Thoracic aorta (tissue), 2 donors: ENCODE results near the gene ZIC2. TPM values are rescaled to one million over a fixed set of nuclear protein-coding genes. Genes with fewer than 3 reads are reported as not detected.
"Not testable (repeated sequence)": the region's sequence is repeated elsewhere in the genome, so short reads cannot be mapped to it uniquely, and the experiment has no call there.

Experiments
- ATAC-seq: fragments of 150-250 bp; one replicate; pipeline ENCODE4 v1.8.0; 2017; ENCODE audit warnings: low read depth; ENCODE audit not compliant: insufficient number of reproducible peaks, low FRiP score
- DNase-seq: peaks from one replicate; pipeline ENCODE4 v3.0.0-alpha.2; 2020; ENCODE audit warnings: low spot score
- H3K27ac ChIP-seq, 2 donors: fragments of 200-600 bp; sonication (generic); 1 replicate in 1 of 2; 2 replicates in 1 of 2; pipeline ENCODE4 v1.5.1; 2016; ENCODE audit warnings: mild to moderate bottlenecking in 2 of 2, moderate library complexity in 2 of 2
- H3K27me3 ChIP-seq: fragments of 200-600 bp; sonication (generic); replicated peaks from 2 replicates; pipeline ENCODE4 v1.6.0; 2016; ENCODE audit warnings: mild to moderate bottlenecking; ENCODE audit not compliant: insufficient read depth
- H3K36me3 ChIP-seq: fragments of 200-600 bp; sonication (generic); one replicate; pipeline ENCODE4 v1.5.1; 2016
- H3K4me1 ChIP-seq, 2 donors: fragments of 200-600 bp; sonication (generic); 1 replicate in 1 of 2; 2 replicates in 1 of 2; pipeline versions ENCODE4 v1.5.1 to v1.6.0; 2016; ENCODE audit warnings: low read depth in 2 of 2, mild to moderate bottlenecking in 1 of 2; ENCODE audit not compliant: control insufficient read depth in 1 of 2
- H3K4me3 ChIP-seq: fragments of 200-600 bp; sonication (generic); 2 replicates; pipeline ENCODE4 v1.5.1; 2016; ENCODE audit warnings: mild to moderate bottlenecking
- H3K9me3 ChIP-seq: fragments of 200-600 bp; sonication (generic); 2 replicates; pipeline ENCODE4 v1.5.1; 2016
- CTCF ChIP-seq: fragments of 200-600 bp; sonication (generic); IDR thresholded peaks from one replicate; pipeline ENCODE4 v1.5.1; 2019; ENCODE audit warnings: antibody characterized with exemption
- total RNA-seq, 2 donors: library from RNA; depleted of rRNA; stranded (reverse); fragments of >200 nt; gene quantifications; one replicate each; pipeline versions ENCODE4 v1.1.0 to v1.2.3, GENCODE V29; 2016

ZIC2 gene
- total RNA-seq, 2 donors from 2014 or later: not detected

GRCh38 chr13:99941911-99942310 lies 39.7 kb upstream of the ZIC2 start:
- ATAC-seq (no peak), DNase-seq (no peak)
- no peak for TF ChIP-seq CTCF
- Histone ChIP-seq H3K27ac (no peak overlapping the region), H3K4me3 (no peak overlapping the region), H3K4me1 (no peaks in the 10 kb centered on the region), H3K27me3 (no peaks in the 10 kb centered on the region), H3K9me3 (no peaks in the 10 kb centered on the region), H3K36me3 (no peaks in the 10 kb centered on the region)

- Histone ChIP-seq H3K27ac (no peak overlapping the region), H3K4me1 (no peaks in the 10 kb centered on the region), H3K27me3 (no peaks in the 10 kb centered on the region), H3K9me3 (no peaks in the 10 kb centered on the region), H3K36me3 (no peaks in the 10 kb centered on the region), H3K4me3 (no peak overlapping the region)
- DNase-seq (no peak), ATAC-seq (no peak)
- TF ChIP-seq CTCF: no peak
These were observed 37.5 kb upstream of the ZIC2 start for GRCh38 chr13:99944102-99944501.

- no peaks in the 10 kb centered on the region for H3K9me3 ChIP-seq
- no peak overlapping the region for H3K27ac ChIP-seq
- no peak for TF ChIP-seq CTCF
- no peaks in the 10 kb centered on the region for H3K27me3 ChIP-seq
- DNase-seq: no peak
- no peaks in the 10 kb centered on the region for H3K4me1 ChIP-seq
- no peaks in the 10 kb centered on the region for H3K36me3 ChIP-seq
- ATAC-seq: no peak
- H3K4me3 ChIP-seq: no peak overlapping the region
These were observed 37.0 kb upstream of the ZIC2 start for GRCh38 chr13:99944606-99945005.

GRCh38 chr13:99945515-99945914 lies 36.1 kb upstream of the ZIC2 start:
- H3K4me3 ChIP-seq, H3K27ac ChIP-seq, ATAC-seq, DNase-seq, H3K27me3 ChIP-seq, H3K4me1 ChIP-seq, H3K9me3 ChIP-seq, H3K36me3 ChIP-seq: not testable (repeated sequence)

GRCh38 chr13:99947666-99948065 lies 33.9 kb upstream of the ZIC2 start:
- peaks cover 8% of the 10 kb centered on the region for H3K27me3 ChIP-seq
- DNase-seq: no peak

More at GRCh38 chr13:99947666-99948065, 33.9 kb upstream of the ZIC2 start:
- H3K4me1 ChIP-seq: no peaks in the 10 kb centered on the region
- H3K36me3 ChIP-seq: no peaks in the 10 kb centered on the region
- no peak for TF ChIP-seq CTCF
- no peak overlapping the region for H3K4me3 ChIP-seq
- no peak overlapping the region for H3K27ac ChIP-seq
- ATAC-seq: no peak
- H3K9me3 ChIP-seq: no peaks in the 10 kb centered on the region
